Amygdala (tissue), 56 donors: ENCODE results near the gene CCR6.
A peak's percentile ranks its signal among the peaks of the same experiment; 100 is the strongest.

Experiments used
- DNase-seq, 56 donors: peaks; one replicate each; lab custom pipeline; 2025; lab: John Stamatoyannopoulos, UW

CCR6 gene

GRCh38 chr6:167140589-167141474 lies 17.9 kb downstream of the CCR6 start:
- DNase-seq, result no peak

GRCh38 chr6:167141667-167142432 lies 19.0 kb downstream of the CCR6 start:
- DNase-seq, result peak in 13 of 56 donors; percentile 8 to 53 (median 21)

DNA sequence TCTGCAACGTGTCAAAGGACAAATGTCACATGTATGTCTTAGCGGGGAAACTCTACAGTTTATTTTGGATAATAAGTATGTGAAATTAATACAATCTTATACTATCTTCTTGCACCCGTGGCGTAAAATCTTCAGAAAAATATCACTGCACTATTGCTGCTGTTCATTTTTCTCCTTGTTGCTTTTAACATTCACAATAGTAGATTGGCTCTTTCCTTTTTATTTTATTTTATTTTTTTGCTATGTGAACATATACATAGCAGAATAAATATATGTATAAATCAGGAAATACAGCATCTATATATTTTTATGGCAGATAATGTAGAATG lies 19.5 kb downstream of the CCR6 start:
- DNase-seq, result no peak

DNA sequence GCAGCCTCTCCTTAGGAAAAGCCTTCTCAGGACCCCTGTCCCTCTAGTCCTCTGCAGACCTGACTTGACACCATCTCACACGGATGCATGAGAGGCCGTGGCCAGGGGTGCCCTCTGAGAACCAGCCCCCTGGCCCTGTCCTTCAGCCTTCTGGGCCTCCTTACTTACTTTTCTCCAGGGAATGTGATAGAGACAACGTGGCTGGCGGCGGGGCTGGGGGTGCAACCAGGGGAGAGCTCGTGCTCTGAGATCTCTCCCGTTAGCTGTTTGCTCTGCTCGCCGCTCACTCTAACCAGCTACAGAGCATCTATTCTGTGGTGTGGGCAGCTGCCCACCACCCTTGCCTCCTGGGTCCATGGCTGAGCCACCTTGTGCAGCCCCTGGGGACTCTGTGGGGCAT lies 20.1 kb downstream of the CCR6 start:
- DNase-seq, result no peak

DNA sequence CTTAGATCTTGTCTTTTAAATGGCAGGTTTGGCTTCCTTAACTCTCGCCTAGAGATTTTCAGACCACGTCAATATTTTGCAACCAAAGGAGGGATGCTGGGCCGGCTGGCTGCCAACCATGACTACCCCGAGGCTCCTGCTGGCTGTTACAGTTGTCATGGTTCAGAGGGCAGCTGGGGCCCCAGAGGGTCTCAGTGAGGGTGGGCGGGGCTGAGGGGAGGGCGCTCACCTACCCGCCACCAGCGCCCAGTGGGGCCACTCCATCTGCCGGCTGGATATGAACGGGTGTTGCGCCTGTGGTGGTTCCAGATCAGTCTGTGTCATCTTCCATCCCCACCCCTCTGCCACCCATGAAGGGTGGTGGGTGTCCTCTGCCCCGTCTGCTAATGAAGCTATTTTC lies 22.6 kb downstream of the CCR6 start:
- DNase-seq, result no peak

GRCh38 chr6:167146135-167146534 lies 23.2 kb downstream of the CCR6 start:
- no peak for DNase-seq

GRCh38 chr6:167146977-167147376 lies 24.1 kb downstream of the CCR6 start:
- no peak for DNase-seq

DNA sequence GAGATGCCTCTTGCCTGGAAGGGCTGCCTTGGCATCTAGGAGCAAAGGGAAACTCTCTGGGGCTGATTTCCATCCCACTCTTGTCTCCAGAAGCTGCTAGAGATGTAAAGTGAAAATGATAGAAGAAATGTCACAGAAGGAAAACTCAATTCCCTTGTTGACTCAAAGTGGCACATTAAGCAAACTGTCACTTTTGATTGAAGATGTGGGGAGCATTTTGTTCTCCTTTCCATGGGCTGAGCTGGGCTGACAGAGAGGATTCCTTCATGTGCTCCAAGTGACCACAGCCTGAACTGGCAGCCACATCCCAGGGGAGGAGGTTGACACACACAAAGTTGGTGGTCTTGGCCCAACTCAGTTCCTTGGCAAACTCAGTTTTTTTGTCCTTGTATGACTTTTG lies 25.1 kb downstream of the CCR6 start:
- no peak for DNase-seq

GRCh38 chr6:167148997-167149396 lies 26.1 kb downstream of the CCR6 start:
- DNase-seq, result no peak

DNA sequence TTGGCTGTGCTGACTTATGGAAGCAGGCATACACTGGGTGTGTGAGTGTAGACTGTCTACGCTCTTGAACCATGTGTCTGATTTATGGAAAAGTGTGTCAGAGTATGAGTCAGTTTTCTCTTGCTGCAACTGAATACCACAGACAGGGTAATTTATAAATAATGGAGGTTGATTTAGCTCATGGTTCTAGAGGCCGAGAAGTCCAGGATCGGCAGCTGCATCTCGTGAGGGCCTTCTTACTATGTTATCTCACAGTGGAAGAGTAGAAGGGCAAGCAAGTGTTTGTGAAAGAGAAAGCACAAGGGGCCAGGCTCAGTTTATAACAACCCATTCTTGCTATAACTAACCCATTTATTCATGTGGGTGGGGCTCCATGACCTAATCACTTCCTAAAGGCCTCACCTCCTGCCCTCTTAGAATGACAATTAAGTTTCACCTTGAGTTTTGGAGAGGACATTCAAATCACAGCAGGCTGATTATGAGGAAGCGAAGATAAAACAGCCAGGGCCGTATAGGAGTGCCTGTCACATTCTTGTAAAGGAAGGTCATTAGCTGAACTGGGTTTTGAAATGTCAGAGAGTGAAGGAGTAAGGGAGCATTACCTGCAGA lies 28.1 kb downstream of the CCR6 start:
- no peak for DNase-seq

DNA sequence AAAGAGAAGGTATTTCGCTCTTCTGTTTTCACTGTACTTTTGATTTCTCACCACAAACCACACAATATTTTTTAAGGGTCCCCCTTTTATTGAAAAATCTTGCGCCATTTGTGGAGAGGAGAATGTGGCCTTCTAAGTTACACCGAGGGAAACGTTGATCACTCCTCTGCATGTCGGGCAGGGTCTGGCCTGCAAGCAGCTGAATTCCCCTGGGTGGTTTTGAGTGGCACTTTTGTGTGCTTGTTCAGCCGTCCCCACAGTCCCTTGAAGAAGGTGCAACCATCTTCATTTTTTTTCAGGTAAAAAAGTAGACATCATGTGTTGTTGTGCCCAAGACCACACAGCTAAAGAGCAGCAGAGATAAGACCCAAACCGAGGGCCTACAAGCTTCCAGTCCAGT lies 28.8 kb downstream of the CCR6 start:
- no peak for DNase-seq

DNA sequence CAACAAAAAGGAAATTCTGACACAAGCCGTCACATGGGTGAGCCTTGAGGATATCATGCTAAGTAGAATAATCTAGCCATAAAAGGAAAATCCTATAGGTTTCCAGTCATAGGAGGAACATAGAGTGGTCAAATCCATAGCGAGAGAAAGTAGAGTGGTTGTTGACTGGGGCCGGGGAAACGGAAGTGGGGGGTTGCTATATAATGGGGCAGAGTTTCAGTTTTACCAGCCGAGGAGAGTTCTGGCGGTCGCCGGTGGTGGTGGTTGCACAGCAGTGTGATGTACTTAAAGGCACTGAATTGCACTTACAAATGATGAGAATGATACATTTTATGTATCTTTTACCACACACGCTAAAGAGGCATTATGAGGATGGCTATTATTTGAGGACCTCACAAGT lies 30.0 kb downstream of the CCR6 start:
- DNase-seq, result no peak

DNA sequence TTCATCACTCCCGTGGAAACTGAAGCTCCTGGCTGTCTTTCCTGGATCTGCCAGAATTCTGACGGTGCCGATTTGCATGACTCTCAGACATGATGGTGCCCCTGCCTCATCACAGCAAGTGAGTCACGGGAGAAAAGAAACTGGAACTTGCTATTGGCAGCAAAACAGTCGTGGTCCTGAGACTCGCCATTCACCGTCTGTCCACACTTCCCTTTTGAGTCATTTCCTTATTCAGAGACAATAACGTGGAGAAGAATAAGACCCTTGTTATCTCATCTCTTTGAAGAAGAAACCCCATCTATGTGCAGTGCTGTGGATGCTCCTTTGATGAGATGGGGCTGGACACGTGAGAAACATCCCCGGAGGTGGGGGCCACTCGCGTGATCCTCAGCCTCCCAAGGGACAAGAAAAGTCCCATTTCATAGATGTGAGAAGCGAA lies 30.6 kb downstream of the CCR6 start:
- peak in 18 of 56 donors; percentile 6 to 80 (median 32) for DNase-seq

DNA sequence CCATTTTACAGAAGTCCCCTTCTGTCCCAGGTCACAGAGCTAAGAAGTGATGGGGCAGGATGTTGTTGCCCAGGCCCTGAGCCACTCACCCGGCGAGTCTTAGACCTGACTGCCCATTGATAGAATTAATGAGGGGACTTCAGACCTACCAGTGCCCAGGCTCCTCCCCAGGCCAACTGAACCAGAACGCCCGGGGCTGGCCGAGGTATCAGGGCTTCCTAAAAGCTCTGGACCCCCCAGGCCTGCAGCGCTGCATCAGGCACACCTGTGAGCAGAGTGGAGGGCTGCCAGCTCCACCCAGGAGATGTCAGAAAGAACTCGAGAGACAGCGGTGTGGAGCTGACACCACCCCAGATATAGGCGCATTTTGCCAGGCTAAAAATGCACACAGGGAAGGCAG lies 31.4 kb downstream of the CCR6 start:
- DNase-seq, result no peak

DNA sequence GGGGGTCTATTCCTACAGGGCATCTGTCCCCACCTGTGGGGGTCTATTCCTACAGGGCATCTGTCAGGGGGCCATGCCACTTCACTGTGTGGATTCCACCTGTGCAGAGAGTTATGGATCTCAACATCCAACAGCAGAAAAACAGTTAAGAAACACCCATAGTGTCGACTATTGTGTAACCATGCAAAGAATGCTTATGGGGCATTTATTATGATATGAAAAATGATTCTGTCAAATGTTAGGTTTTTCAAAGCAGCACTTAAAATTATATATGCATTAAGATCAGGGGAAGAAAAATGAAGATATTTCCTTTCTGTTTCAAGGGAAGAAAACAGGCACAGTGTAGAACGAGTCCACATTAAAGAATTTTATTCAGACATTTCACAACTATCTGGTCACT lies 32.0 kb downstream of the CCR6 start:
- no peak for DNase-seq

- no peak for DNase-seq
These were observed 34.5 kb downstream of the CCR6 start for GRCh38 chr6:167157414-167157813.

- no peak for DNase-seq
These were observed 35.0 kb downstream of the CCR6 start, which contains the start of gene GPR31 for GRCh38 chr6:167157863-167158262. Gene GPR31 (minus strand): TSS chr6:167157980. CDS start chr6:167157831, 149 bp downstream.

DNA sequence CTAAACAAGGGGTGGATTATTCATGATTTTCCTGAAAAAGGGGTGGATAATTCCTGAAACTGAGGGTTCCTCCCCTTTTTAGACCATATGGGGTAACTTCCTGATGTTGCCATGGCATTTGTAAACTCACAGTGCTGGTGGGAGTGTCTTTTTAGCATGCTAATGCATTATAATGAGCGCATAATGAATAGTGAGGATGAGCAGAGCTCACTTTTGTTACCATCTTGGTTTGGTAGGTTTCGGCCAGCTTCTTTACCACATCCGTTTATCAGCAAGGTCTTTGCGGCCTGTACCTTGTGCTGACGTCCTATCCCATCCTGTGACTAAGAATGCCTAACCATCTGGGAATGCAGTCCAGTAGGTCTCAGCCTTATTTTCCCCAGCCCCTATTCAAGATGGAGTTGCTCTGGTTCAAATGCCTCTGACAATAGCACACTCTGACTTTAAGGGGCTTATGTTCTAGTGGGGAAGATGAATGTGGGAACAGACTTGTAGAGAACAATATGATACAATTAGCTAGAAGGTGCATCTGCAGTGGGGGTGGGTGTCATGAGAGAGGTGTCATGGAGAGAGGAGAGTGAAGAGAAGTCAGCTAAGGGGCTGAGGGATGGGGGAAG lies 39.1 kb downstream of the CCR6 start:
- DNase-seq, result no peak

DNA sequence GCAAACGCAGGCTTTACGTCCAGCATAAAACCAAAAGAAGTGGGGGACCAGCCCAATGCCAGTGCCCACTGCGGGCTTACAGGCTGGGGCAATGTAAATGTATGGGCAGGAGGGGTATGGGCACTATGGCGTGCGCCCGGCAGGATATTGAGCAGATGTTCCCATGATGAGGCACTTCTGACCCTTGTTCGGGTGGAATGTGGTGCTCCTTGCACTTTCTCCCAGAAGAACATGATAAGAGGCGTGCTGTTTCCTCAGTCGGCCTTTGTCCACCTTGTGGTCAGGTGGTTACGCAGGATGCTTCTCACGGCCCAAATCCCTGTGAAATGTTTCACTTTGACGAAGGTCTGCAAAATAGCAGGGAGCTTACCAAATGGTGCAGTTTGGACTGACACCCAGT lies 39.7 kb downstream of the CCR6 start:
- no peak for DNase-seq

DNA sequence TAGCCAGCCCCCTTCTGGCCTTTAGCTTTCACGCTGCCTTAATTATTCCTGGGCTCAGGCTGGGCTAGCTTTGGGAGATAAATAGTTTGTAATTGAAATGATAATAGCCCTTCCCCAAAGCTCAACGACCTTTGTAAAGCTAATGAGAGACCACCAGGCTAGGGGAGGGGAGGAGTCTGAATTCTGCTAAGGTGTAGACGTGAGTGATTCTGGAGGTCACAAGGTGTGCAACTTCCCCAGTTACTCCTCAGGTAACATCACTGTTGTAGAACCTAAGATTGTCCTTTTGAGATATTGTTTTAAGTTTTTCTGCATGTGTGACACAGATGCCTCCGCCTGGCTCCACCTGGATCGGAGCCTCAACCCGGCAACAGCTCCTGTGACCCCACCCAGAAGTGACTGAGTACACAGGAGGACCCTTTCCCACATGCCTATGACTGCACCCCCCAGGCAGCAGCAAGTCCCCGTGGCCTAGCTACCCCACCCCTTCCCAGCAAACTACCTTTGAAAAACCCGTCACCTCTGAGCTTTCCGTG lies 40.6 kb downstream of the CCR6 start:
- no peak for DNase-seq

DNA sequence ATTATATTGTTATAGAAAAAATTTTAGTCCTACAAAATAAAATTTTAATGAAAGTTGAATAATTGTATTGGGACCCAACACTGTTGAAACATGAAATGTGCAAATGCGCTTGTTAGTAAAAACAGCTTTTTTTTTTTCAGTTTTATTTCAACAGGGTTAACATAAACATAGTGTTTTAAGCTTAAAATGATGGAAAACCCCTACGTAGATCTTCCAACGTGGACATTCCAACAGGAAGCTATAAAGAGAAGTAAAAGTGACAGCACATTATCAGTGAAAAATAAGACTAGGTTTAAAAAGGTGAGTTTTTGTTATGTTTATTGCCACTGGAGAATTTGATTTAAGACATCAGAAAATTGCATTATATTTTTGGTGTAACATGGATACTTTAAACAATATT lies 41.4 kb downstream of the CCR6 start:
- no peak for DNase-seq
